IPS-18c (cell line): Measurements from ENCODE around the gene ZBTB8OS.
"Not testable (repeated sequence)": the region's sequence is repeated elsewhere in the genome, so short reads cannot be mapped to it uniquely, and the experiment has no call there.

Experiments used
- H3K4me3 ChIP-seq: 2 replicates; pipeline ENCODE4 v1.7.0; 2013; ENCODE audit warnings: low read depth, mild to moderate bottlenecking, low read length, moderate library complexity; ENCODE audit not compliant: insufficient read depth
- H3K9me3 ChIP-seq: one replicate; pipeline ENCODE4 v1.6.1; 2013; ENCODE audit warnings: mild to moderate bottlenecking, low read length, moderate library complexity; ENCODE audit not compliant: control insufficient read depth, insufficient read depth

Gene ZBTB8OS

DNA sequence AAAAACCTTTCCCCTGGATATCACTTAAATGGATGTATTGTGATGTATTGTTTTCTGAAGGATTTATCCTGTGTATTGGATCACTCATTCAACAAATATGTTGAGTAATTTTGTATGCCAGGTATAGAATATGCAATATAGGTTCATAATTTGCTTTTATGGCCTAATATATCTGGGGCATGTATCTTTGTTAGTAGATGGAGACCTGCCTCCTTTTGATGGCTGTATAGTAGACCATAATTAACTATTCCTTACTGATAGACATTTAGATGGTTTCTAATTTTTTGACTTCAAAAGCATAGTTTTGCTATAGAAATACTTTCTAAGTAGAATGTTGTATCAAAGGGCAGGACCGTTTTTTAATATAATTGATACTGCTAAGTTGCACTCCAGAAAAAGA is 9.2 kb upstream of the ZBTB8OS start:
- Histone ChIP-seq H3K9me3 (no peaks in the 10 kb centered on the region), H3K4me3 (no peak overlapping the region)

DNA sequence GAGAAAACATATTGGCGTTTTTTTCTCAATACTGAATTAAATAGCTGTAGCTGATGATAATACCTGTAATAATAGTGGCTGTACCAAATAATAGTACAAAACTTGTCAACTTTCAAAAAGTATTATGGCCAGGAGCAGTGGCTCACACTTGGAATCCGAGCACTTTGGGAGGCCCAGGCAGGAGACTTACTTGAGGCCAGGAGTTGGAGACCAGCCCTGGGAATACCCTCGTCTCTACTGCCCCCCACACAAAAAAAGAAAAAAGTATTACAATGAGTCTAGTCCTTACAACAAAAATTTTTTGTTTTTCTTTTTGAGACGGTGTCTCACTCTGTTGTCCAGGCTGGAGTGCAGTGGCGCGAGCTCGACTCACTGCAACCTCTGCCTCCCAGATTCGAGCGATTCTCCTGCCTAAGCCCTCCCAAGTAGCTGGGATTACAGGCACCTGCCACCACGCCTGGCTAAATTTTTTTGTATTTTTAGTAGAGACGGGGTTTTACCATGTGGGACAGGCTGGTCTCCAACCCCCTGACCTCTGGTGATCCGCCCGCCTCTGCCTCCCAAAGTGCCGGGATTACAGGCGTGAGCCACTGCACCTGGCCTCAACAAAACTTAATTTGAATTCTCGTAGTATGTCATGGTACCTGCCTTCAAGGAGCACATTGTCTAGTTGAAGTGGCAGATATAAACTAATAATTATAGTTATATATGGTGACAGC is 2.1 kb upstream of the ZBTB8OS start:
- H3K4me3 ChIP-seq, result peak overlapping the region; percentile 98

DNA sequence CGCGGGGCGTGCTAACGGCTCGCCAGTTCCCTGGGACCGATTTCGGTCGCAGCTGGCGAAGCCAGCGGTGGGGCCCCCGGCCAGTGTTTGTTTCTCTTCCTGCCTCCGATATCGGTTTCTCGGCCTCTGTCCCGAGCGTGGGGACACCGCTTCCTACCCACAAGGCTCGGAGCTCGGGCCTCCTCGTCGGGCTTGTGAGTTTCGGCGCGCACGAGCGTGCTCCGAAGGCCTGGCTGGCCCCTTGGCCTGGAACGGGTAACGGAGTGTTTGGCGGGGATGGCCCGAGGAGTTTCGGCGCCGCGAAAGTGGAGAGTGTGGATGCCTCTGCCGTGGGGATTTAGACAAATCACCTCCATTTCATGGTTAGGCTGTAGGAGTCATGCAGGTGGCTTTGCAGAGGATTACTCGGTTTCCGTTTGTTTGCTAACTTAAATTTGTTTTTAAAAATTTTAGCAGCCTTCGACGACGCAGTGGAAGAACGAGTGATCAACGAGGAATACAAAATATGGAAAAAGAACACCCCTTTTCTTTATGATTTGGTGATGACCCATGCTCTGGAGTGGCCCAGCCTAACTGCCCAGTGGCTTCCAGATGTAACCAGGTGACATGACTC is 1.2 kb upstream of the ZBTB8OS start:
- Histone ChIP-seq H3K4me3 (peak overlapping the region; percentile 98), H3K9me3 (no peaks in the 10 kb centered on the region)

More for the DNA sequence above, 2.1 kb upstream of the ZBTB8OS start:
- H3K9me3 ChIP-seq, result no peaks in the 10 kb centered on the region

DNA sequence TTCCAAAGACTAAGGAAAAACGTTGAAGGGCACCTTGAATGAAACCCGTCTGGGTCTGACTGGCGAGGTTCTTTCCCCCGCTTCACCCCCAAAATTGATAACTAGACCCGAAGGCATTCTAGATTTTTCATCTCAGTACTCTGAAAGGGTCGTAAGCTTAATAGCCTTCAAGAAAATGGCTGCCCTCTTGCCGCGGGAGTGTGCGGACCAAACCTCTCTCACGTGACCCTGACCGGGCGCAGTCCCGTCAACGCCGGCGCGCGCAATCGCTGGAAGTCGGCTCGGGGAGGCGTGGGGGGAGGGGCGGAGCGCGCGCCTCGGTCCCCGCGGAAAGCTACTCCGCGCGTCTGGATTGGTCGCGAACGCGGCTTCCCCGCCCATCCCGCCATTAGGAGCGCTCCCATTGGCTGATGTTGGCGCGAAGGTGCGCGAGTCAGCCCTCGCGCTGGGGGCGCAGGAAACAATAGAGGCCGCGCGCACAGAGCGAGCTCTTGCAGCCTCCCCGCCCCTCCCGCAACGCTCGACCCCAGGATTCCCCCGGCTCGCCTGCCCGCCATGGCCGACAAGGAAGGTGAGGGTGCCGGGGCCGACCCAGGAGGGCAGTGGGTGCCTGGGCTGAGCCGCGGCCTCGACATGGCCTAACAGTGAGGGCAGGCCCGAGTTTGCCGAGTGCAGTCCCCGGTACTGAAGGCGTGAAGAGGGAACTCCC is 556 bp upstream of the ZBTB8OS start, which contains the start of gene RBBP4:
RBBP4 (plus strand) TSS at position 457 of the 709 bp plus-strand sequence; CDS start at position 556, 99 bp downstream.
- peak within 1 kb of the TSS; percentile 98 for H3K4me3 ChIP-seq

DNA sequence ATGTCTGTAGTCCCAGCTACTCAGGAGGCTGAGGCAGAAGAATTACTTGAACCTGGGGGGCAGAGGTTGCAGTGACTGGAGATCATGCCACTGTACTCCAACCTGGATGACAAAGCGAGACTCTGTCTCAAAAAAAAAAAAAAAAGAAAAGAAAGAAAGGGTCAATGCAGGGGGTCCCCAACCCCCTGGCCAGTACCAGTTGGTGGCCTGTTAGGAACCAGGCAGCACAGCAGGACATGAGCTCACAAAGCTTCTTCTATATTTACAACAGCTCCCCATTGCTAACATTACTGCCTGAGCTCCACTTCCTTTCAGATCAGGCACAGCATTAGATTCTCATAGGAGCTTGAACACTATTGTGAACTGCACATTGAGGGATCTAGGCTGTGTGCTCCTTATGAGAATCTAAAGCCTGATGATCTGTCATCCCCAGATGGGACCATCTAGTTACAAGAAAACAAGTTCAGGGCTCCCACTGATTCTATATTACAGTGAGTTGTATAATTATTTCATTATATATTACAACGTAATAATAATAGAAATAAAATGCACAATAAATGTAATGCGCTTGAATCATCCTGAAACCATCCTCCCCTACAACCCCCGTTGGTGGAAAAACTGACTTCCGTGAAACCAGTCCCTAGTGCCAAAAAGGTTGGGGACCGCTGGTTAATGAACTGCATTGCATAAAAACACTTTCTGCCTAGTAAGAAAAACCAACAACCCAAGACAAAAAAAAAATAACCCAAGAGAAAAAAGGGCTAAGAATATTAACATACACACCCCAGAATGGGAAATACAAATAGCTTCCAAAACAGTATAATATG is 2.8 kb downstream of the ZBTB8OS start:
- no peak overlapping the region for H3K4me3 ChIP-seq
- H3K9me3 ChIP-seq, result no peaks in the 10 kb centered on the region

More for the DNA sequence above, 556 bp upstream of the ZBTB8OS start, which contains the start of gene RBBP4:
- H3K9me3 ChIP-seq, result no peaks in the 10 kb centered on the region

DNA sequence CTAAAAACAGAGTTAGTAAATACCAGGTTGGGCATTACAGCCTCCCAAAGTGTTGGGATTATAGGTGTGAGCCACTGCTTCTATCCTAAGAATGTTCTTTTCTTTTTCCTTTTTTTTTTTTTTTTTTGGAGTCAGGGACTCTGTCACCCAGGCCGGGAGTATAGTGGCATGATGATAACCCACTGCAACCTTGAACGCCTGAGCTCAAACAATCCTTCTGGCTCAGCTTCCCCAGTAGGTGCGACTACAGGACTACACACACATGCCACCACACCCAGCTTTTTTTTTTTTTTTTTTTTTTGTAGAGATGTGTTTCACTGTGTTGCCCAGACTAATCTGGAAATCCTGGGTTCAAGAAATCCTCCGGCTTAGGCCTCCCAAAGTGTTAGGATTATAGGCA is 5.9 kb downstream of the ZBTB8OS start:
- H3K9me3 ChIP-seq, result peaks cover 2% of the 10 kb centered on the region

DNA sequence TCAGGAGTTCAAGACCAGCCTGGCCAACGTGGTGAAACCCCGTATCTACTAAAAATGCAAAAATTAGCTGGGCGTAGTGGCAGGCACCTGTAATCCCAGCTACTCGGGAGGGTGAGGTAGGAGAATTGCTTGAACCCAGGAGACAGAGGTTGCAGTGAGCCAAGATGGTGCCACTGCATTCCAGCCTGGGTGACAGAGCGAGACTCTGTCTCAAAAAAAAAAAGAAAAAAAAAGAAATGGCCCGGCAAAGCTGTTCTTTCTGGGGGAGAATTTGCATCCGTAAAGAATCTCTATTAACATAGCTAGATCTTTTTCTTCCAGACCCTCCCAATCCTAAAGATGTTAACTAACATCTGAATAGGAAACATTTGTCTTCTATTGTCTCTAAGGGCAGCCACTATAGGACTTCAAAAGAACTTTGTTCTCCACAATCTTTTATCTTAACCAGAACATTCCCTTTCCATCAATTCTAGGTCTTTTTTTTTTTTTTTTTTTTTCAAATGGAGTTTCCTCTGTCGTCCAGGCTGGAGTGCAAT is 8.0 kb downstream of the ZBTB8OS start:
- H3K4me3 ChIP-seq, H3K9me3 ChIP-seq: not testable (repeated sequence)

More for the DNA sequence above, 5.9 kb downstream of the ZBTB8OS start:
- H3K4me3 ChIP-seq, result no peak overlapping the region

DNA sequence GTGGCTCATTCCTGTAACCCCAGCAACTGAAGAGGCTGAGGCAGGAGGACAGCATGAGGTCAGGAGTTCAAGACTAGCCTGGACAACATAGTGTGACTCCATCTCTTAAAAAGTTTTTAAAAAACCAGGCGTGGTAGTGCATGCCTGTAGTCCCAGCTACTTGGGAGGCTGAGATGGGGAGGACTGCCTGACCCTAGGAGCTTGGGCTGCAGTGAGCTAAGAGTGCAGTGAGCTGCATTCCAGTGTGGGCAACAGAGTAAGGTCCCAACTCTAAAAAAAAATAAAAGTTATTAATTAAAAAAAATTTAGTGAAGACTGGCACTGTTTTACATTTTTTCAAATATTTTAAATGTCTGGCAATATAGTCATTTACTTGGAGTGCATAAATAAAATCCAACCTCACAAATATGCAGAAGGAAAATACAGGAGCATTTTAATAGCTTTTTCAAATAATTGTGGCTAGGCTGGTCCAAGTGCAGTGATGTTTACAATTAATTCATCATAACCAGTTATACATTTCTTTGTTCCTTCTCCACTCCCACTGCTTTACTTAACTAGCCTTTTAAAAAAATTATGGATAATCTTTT is 10.8 kb downstream of the ZBTB8OS start:
- H3K4me3 ChIP-seq, result no peak overlapping the region
- H3K9me3 ChIP-seq, result peaks cover 2% of the 10 kb centered on the region

DNA sequence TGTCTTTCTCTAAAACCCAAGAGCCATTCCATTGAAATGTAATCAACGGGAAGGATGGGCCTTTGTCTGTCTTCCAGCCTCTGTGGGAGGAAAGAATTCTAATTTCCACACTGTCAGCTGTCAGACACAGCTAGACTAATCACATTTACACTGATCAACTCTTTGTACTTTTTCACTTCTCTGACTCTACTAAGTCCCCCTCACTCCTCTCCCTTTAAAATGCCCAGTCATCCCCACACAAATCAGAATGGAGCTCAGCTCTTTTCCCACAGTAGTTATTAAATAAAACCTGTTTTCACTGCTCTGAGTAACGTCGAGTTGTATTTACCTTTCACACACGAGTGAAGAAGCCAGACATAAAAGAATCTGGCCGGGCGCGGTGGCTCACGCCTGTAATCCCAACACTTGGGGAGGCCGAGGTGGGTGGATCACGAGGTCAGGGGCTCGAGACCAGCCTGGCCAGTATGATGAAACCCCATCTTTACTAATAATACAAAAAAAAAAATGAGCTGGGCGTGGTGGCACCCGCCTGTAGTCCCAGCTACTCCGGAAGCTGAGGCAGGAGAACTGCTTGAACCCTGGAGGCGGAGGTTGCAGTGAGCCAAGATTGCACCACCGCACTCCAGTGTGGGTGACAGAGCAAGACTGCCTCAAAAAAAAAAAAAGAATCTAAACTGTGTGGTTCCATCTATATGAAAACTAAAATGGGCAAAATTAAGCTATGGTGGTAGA is 13.3 kb downstream of the ZBTB8OS start:
- no peak overlapping the region for H3K4me3 ChIP-seq
- H3K9me3 ChIP-seq, result peaks cover 2% of the 10 kb centered on the region

DNA sequence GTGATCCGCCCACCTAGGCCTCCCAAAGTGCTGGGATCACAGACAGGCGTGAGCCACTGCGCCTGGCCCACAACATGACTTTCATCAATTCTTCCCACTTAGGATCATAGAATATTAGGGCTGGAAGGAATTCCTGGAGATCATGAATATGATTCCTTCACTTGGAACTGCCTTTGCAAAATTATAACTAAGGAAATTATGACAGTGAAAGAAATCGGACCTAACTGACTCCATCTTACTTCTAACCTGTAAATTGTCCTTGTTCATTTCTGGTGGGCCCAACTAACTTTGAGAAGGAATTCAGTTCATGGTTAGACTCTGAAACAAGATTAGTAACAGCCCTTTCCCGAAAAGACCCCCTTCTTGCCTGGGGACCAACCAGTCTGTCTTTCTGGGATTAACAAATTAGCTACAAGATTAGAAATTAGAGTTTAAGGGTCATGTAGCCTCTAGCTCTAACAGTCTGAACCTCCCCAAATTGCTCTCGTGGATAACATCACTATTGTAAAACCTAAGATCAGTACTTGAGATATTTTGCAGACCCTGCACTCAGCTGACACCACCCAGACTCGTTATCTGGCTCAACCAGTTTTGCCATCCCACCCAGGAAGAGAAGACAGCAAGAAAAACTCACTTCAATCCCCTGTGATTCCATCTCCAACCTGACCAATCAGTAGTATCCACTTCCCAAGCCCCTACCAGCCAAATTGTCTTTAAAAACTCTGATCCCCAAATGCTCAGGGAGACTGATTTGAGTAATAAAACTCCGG is 14.7 kb downstream of the ZBTB8OS start:
- peaks cover 2% of the 10 kb centered on the region for H3K9me3 ChIP-seq
- H3K4me3 ChIP-seq, result no peak overlapping the region

DNA sequence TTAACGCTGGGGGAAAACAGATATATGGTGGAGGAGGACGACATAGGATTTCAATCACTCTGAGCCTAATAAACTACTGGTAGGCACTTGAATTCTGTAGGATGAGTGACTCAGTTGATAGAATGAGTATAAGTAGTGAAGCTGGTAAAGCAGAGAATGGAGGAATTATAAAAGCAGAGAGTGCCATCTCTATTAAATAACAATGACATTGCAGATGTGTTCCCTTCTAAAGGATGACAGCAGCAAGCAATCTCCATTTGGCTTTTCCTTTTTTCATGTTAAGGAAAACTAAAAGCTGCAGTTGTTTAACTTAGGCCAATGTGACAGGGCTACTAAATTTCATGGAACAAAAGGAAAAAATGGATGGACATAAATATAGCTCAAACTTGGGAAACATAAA is 17.5 kb downstream of the ZBTB8OS start:
- Histone ChIP-seq H3K4me3 (no peak overlapping the region), H3K9me3 (no peaks in the 10 kb centered on the region)

DNA sequence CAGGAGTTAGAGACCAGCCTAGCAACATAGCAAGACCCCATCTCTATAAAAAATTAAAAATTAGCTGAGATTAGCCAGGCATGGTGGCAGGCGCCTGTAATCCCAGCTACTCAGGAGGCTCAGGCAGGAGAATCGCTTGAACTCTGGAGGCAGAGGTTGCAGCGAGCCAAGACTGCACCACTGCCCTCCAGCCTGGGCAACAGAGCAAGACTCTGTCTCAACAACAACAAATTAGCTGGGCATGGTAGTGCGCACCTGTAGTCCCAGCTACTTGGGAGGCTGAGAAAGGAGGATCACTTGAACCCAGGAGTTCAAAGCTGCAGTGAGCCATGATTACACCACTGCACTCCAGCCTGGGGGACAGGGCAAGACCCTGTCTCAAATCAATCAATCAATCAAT is 20.2 kb downstream of the ZBTB8OS start:
- not testable (repeated sequence) for H3K4me3 ChIP-seq

DNA sequence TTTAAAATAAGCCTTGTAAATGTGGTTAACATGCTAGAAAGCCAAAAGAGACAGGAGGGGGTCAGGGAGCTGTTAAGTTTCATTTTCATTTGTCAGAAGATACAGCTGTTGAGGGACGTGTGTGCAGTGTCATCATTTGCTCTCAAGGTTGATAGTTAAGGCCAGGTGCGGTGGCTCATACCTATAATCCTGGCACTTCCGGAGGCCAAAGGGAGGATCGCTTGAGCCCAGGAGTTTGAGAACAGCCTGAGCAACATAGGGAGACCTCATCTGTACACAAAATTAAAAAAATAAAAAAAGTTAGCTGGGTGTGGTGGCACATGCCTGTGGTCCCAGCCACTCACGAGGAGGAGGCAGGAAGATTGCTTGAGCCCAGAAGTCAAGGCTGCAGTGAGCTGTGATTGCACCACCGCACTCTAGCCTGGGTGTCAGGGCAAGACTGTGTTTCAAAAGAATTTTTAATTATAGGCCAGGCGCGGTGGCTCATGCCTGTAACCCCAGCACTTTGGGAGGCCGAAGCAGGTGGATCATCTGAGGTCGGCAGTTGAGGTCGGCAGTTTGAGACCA is 22.7 kb downstream of the ZBTB8OS start:
- Histone ChIP-seq H3K4me3 (no peak overlapping the region), H3K9me3 (no peaks in the 10 kb centered on the region)

More for the DNA sequence above, 20.2 kb downstream of the ZBTB8OS start:
- not testable (repeated sequence) for H3K9me3 ChIP-seq

DNA sequence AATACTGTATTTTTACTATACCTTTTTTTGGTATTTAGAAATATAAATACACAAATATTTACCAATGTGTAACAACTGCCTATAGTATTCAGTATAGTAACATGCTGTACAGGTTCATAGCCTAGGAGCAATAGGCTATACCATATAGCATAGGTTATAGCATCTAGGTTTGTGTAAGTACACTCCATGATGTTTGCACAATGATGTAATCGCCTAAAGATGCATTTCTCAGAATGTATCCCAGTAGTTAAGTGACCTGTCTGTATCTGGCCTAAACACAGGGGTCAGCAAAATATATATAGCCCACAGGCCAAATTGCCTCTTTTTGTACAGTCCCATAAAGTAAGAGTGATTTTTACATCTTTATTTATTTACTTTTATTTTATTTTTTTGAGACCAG is 24.2 kb downstream of the ZBTB8OS start:
- Histone ChIP-seq H3K9me3 (no peaks in the 10 kb centered on the region), H3K4me3 (no peak overlapping the region)

DNA sequence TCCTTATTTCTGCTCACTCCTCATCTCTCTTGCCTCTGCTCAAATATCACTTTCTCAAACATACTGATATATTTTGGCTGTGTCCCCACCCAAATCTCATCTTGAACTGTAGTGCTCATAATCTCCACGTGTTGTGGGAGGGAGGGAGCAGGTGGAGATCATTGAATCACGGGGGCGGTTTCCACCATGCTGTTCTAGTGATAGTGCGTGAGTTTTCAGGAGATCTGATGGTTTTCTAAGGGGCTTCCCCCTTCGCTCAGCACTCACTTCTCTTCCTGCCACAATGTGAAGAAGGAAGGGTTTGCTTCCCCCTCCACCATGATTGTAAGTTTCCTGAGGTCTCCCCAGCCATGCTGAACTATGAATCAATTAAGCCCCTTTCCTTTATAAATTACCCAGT is 26.6 kb downstream of the ZBTB8OS start:
- H3K4me3 ChIP-seq, result no peak overlapping the region
- H3K9me3 ChIP-seq, result no peaks in the 10 kb centered on the region
